Left hindlimb (tissue), 1 donor: Measurements from ENCODE around the gene PUM1.
A peak's percentile ranks its signal among the peaks of the same experiment; 100 is the strongest.

Experiments used
- DNase-seq: peaks from one replicate; pipeline ENCODE4 v3.0.0-alpha.2; 2018

PUM1 gene

DNA sequence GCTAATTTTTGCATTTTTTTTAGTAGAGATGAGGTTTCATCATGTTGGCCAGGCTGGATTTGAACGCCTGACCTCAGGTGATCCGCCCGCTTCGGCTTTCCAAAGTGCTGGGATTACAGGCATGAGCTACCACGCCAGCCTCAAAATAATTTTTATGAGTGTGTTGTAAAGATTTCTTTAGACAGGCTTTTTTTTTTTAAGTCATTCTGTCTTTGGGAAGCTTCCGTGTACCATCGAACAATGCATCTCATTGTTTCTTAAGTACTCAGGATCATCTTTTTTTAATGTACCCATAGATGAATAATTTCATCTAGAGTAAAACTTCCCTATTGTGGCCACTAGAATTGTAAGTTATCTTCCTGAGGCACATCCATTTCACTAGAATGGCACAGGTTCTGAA, 137.3 kb downstream of the PUM1 start:
- DNase-seq, result no peak

GRCh38 chr1:30927448-30927847, 138.1 kb downstream of the PUM1 start:
- no peak for DNase-seq

GRCh38 chr1:30923597-30923996, 141.9 kb downstream of the PUM1 start:
- no peak for DNase-seq

GRCh38 chr1:30920827-30921226, 144.7 kb downstream of the PUM1 start:
- DNase-seq, result no peak

DNA sequence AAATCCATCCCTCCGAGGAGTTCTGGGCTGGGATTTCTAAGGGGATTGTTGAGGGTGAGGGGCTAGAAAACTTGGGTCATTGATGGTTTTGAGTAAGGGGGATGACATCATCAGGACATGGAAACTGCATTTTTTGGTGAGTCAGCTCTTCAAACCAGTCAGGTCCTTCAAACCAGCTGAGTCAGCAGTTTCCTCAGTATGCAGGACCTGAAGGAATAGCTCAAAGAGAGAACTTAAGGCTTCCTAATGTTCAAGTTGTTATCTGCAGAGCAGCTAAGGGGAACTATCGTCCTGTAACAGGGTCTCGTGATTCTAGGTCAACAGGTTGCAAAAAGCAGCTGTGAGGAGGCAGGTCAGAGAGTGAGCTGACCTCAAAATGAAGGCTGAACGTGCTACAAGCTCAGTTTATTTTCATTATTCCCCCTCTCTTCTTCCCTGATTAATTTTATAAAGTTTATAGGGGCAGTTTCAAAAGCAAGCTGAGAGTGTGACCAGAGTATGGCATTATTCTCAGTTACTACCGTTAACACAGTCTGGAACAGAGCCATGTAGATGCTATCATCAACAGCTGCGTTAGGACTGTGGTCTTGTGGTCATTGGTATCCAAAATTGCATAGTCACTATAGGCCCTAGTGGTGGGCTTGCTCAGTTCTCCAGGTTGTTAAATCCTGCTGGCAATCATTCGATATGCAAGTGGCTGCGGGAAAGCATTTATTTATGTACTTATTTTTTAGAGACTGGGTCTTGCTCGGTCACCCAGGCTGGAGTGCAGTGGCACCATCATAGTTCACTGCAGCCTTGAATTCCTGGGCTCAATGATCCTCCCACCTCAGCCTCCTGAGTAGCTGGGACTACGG, 146.3 kb downstream of the PUM1 start:
- peak; percentile 13 for DNase-seq

- peak; percentile 23 for DNase-seq
Observed at GRCh38 chr1:30916296-30916695, 149.2 kb downstream of the PUM1 start.

GRCh38 chr1:30915491-30916230, 149.9 kb downstream of the PUM1 start:
- peak; percentile 20 for DNase-seq

DNA sequence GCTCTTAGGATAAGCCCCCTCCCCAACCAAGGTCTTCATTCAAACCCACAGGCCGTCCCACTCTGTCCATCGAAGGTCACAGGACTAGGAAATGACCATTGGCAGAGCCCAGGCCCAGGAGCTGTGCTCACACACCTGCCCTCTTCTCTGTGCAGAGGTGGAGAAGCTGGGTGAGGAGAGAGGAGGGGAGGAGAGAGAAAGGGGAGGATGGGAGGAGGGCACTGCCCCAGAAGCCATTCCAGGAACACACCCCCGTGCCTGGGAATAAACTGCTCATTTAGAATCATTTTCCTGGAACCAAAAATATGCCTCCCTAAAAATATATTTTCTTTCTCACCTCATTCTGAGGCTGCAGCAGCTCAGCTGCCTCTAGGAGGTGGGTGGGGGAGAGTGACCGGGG, 150.6 kb downstream of the PUM1 start:
- DNase-seq, result peak; percentile 40

GRCh38 chr1:30914587-30914922, 151.0 kb downstream of the PUM1 start:
- DNase-seq, result peak; percentile 16

DNA sequence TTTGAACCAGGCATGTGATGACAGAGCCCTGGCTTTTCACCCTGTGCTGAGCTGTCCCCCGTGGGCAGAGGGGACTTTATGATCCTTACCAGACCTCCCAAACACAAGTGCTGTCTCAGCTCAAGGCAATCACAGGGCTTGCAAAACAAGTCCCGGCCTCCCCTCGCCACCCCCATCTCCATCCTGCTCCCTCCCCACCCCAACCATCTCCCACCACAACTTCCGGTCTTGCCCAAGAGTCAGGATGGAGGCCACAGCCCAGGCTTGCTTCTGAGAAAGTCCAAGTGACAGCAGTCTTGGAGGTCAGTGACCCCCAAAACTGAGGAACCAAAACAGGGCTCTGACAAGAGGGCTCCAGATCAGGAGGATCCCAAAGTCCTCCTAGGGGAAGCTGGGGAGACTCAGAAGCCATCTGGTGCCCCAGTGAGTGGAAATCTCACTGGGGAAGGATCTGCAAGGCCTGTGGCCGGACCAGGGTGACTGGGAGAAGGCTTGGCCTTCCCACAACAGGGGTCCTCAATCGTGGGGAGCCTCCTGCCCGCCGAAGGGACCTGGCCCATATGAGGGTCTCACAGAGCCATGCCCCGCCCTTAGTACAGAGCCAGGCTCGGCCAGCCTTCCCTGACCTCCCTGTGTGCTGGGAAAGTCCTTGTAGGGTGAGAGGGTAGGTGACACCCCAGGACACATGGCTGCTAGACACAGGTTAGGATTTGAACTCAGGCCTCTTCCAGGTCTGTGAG, 152.4 kb downstream of the PUM1 start:
- peak; percentile 63 for DNase-seq

- peak; percentile 20 for DNase-seq
Observed at GRCh38 chr1:30912224-30912623, 153.3 kb downstream of the PUM1 start.

DNA sequence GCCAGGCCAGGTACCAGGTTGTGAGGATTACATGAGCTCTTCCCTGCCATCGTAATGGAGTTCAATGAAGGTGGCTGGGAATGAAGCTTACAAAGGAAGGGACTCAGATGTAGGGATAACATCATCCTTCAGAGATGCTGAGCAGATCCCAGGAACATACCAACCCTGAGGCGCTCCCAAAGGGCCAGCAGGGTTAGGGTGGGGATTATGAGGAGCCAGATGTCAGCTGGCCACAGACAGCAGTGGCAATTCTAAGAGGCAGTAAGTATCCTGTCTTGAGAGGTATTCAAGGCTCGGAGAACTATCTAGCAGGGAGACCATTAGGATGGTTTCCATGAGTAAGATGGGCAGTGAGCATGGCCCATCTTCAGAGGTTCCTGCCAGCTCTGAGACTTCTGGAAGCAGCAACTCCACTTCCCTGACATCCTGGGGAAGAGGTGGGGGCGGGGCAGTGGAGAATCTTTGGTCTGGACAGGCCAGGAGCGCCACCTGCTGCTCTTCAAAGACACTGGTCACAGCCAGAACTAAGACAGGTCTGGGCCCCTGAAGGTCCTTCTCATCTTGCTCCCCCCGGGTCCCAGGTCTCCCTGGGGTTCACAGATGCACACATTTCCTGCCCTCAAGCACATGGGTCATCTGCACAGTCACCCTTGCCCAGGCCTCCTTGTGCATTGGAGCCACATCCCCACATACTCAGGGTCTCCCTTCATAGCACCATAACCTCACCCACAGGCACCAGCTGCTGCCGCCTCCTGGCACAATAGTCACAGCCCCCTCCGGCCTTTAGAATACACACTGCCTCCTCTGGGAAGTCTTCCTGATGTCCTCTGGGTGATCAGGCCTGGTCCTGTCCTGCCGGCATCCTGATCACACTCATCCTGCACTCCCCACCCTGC, 154.2 kb downstream of the PUM1 start:
- DNase-seq, result peak; percentile 87

GRCh38 chr1:30909365-30910068, 156.0 kb downstream of the PUM1 start:
- DNase-seq, result no peak

GRCh38 chr1:30908696-30909364, 156.7 kb downstream of the PUM1 start, which contains the start of gene SDC3:
TSS of gene SDC3 (minus strand) at chr1:30908758. CDS start at chr1:30908586, 172 bp downstream.
- DNase-seq, result peak; percentile 41

GRCh38 chr1:30908316-30908695, 157.2 kb downstream of the PUM1 start:
- no peak for DNase-seq

- DNase-seq, result peak; percentile 47
Observed at GRCh38 chr1:30907481-30908315, 157.8 kb downstream of the PUM1 start.

DNA sequence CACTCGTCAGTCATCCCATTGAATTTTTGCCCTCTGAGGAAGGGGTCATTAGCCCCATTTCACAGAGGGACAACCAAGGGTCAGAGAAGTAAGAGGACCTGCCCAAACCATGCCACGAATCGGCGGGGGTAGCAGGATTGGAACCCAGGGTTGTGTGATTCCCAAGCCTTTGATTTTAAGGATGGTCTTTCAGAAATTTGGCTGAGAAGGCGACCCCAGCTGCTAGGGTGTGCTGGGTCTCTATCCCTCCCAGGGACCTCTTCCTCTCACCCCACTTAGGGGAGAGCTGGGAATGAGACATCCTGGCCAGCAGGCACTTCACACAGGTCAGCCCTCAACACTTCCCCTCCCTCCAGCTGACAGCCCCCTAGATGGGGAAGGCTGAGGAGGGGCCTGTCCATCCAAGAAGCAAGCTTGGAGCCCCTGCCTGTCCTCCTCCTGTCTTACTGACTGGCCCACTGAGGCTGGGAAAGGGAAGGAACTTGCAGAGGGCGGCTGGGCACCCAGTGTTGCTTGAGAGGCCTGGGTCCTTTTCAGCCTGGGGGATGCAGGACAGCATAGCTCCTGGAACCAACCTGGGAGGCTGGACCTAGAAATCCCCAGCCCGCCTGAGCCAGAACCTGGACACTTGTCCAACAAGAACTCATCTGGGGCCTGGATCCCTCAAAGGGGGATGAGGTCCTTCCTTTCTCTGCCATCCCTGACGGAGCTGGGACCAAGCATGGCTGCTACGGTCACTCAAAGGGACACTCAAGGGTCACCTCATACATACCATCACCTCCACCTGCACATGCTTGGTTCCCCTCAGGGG, 158.7 kb downstream of the PUM1 start:
- DNase-seq, result peak; percentile 36

- peak; percentile 27 for DNase-seq
Observed at GRCh38 chr1:30905916-30906620, 159.4 kb downstream of the PUM1 start.

DNA sequence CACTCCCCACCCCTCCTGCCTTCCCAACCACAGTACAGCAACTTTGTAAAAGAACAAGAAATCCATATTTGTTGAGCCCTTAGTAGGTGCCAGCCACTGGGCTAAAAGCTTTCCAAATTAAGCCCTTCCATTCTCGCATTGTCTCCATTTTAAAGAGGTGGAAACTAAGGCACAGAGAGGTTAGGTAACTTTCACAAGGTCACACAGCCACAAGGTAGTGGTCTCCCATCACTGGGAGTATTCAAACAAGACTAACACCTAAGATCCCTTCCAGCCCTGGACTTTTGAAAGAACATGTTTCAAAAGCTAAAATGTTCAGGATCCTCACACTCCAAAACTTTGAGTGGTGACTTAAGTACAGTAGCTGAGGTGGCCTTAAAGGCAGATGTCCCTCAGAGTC, 160.1 kb downstream of the PUM1 start:
- DNase-seq, result no peak
